GM21390 (cell line): ENCODE measurements around the gene ANKRD13D.
A peak's percentile ranks its signal among the peaks of the same experiment; 100 is the strongest.
"Not testable (repeated sequence)": the region's sequence is repeated elsewhere in the genome, so short reads cannot be mapped to it uniquely, and the experiment has no call there.

Experiments
- ATAC-seq: cut with Tn5 transposase; IDR thresholded peaks from one replicate; pipeline ENCODE4 v1.9.1; 2021; ENCODE audit not compliant: unreplicated experiment

Gene ANKRD13D

DNA sequence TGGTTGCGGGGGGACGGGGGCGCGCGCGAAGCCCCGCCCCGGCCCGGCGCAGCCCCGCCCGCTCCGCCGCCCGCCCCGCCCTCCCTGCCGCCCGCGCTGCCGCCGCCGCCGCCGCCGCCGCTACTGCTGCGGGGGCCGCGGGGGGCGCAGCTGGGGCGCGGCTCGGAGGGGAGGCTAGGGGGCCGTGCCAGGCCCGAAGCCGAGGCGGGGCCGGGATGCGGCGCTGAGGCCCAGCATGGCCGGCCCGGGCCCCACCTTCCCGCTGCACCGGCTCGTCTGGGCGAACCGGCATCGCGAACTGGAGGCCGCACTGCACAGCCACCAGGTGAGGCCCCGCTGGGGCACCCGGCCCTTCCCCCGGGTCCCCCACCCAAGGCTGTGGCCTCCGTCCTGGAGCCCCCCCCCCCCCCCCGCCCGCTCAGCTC lies at the start of gene ANKRD13D:
Gene ANKRD13D (plus strand): TSS at position 78 of the 425 bp plus-strand sequence. CDS start 158 bp downstream, at position 236.
- ATAC-seq, result peak; percentile 45

DNA sequence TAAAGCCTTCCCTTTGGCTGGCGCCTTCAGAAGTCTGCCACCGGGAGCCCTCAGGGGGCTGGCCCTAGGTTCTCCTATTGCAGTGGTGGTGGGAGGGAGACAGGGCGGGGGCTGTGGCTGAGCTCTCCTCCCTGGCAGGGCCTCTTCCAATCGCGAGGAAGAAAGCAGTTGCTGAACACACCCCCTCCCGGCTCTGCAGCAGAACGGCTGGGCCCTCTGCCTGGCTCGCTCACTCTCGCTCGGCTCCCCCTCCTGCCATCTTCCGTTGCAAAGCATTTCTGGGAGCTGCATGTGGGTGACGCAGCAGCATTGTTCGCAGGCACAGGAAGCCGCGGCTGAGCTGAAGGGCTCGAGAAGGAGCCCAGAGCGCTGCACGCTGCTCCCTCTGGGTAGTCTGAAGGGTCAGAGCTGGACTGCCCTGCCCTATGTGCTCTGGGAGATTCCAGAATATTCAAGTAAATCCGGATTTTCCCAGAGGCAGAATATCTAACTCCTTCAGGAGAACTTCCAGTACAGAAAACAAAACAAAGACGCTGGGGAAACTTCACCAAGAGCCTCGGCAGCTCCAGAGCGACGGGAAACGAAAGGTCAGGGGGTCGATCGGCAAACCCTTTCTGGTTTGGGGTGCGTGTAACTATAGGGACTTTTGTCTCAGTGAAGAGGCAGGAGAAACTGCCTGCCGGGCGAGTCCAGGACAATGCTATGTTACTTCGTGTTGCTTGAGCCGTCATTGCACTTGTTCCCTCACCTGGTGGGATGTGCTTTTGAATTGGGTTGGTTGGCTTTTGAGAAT lies 49.1 kb upstream of the ANKRD13D start:
- peak; percentile 84 for ATAC-seq

- no peak for ATAC-seq
Observed at GRCh38 chr11:67240576-67241389, 48.3 kb upstream of the ANKRD13D start.

- ATAC-seq, result no peak
Observed at GRCh38 chr11:67242548-67242947, 46.6 kb upstream of the ANKRD13D start.

GRCh38 chr11:67243051-67243450 lies 46.1 kb upstream of the ANKRD13D start:
- ATAC-seq, result no peak

- ATAC-seq, result no peak
Observed at GRCh38 chr11:67245046-67245445, 44.1 kb upstream of the ANKRD13D start.

DNA sequence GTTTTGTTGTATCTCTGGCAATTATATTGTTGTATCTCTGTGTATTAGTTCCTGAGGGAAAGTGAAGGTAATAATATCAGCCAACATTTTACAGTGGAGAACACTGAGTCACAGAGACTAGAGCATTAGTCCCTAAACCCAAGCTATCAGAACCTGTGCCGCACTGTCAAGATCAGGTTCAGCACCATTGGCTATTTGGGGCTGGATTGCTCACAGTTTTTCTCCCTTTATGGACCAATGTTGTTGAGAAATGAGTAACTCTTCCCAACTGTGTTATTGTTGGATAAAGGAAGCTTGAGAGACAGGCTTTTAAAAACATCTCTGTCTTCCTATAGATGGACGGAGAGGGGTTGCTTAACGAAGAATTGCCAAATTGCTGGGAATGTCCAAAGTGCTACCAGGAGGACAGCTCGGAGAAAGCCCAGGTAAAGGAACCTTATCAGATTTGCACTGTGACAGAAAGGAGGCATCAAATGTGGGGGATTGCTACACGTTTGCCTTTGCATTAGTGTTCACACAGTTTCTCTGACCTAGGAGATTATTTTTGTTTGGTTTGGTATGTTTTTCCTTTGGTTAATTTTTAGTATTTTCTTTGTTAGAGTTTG lies 41.1 kb upstream of the ANKRD13D start:
- ATAC-seq, result no peak

DNA sequence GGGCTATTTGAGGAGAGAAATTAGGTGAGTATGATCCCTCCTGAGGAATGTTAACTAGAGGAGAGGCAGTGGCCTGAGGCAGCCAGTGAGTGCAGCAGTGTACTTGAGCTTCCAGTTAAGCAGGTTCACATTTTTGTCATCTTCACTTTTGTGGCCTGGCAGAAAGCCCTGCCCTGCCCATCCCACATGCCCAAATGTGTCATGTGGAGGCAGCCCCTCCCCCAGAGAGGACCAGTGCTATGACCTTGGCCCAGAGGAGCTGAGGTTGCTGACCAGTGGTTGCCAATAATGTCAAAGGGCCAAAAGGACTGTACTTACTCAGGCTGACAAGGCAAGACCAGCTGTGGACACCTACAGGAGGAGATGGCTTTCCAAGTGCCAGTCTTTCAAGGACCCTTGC lies 40.5 kb upstream of the ANKRD13D start:
- no peak for ATAC-seq

DNA sequence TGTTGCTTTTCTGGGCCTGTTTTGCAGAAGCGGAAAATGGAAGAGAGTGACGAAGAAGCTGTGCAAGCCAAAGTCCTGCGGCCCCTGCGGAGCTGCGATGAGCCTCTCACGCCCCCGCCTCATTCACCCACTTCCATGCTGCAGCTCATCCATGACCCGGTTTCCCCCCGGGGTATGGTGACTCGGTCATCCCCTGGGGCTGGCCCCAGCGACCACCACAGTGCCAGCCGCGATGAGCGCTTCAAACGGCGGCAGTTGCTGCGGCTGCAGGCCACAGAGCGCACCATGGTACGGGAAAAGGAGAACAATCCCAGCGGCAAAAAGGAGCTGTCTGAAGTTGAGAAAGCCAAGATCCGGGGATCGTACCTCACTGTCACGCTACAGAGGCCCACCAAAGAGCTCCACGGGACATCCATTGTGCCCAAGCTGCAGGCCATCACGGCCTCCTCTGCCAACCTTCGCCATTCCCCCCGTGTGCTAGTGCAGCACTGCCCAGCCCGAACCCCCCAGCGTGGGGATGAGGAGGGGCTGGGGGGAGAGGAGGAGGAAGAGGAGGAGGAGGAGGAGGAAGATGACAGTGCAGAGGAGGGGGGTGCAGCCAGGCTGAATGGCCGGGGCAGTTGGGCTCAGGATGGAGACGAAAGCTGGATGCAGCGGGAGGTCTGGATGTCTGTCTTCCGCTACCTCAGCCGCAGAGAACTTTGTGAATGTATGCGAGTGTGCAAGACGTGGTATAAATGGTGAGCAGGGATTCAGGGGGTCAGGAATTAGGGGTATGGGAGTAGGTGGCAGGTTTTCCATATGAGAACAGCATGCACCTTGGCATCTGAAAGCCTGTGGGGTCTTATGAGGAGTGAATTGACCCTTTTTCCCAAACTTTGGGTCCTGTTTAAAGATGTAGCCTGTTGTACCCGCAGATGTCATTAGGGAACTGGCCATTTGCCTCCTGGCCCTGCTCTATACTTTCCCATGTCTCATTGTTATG lies 38.8 kb upstream of the ANKRD13D start:
- no peak for ATAC-seq

DNA sequence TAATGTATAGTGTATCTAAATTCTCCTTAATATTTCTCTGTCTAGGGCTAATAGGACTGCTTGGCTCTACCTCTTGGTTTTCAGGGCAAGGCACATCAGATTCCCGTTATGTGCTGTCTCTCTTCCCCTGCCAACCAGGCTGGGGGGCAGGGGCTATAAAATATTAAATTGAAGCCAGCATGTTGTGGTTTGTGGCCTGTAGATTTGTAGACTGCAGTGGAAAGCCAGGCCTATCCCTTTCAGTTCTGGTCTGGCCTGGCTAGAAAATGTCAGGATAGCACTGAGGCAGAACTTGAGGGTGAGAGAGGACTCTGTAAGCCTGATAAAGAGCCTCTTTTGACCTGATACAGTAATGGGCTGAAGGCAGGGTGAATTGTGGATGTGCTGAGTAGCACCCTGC lies 37.3 kb upstream of the ANKRD13D start:
- no peak for ATAC-seq

DNA sequence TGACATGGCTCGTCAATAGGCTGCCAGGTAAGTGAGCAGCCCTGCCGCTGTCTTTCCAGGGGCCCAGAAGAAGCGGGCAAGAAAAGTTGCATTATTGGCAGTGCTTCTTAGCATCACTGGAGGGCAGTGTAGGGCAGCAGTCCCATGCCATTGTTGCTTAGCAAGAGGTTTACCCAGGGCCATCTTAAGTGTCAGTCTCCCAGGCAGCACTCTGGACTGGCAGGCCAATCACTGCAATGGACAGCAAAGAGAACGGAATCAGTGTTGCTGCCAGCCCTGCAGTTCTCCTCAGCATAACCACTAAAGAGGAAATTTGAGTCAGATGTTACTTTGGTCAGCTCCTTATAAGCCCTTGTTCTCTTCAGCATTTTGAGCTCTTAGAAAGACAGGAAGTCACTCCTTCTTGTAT lies 36.3 kb upstream of the ANKRD13D start:
- no peak for ATAC-seq

- no peak for ATAC-seq
Observed at GRCh38 chr11:67253872-67254624, 35.1 kb upstream of the ANKRD13D start.

DNA sequence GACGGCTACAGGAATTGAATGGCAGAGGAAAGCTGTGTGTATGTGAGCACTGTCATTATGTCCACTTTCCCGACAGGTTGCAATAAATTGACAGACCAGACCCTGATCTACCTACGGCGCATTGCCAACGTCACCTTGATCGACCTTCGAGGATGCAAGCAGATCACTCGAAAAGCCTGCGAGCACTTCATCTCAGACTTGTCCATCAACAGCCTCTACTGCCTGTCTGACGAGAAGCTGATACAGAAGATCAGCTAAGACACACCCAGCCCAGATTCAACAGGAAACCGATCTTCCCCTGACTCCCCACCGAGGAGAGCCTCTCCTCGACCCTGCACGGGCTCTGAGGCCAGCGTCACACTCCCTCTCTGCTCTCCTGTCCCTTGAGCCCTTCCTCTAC lies 34.3 kb upstream of the ANKRD13D start:
- ATAC-seq, result no peak

DNA sequence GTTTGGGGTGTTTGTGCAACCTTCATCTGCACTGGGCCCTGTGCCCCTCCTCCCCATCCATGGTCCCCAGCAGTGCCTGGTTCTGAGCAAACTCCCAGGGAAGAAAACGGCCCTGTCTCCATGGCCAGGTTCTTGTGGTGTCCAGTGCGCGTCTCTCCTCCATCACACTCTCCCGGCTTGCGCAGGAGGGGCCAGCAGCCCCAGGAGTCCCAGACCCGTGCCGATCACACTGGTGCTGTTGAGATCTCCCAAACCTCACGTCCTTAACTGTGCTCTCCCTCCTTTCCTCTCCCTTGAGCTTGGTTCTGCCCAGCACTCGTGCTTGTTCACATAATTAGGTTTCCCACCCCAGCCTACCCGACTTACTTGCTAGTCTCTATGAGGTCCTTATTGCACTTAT lies 33.8 kb upstream of the ANKRD13D start:
- no peak for ATAC-seq

DNA sequence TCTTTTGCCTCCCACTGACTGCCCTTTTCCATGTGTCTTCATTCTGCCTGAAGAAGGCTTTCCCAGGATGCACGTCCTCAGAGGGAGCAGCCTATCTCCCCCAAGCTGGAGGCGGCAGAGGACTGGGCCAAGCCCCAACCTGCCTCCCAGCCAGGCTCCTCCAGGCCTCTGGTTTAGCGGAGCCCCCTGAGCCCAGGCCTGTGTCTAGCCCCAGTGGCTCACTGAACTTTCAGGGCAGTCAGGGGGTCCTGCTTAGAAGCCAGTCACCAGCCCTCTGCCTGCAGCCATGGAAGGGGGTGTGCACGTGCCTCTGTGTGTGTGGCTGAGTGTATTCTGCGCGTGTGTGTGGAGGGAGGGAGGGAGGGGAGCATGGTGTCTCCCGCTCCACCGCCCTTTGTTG lies 33.2 kb upstream of the ANKRD13D start:
- no peak for ATAC-seq

- ATAC-seq, result no peak
Observed at GRCh38 chr11:67256477-67257135, 32.5 kb upstream of the ANKRD13D start.

DNA sequence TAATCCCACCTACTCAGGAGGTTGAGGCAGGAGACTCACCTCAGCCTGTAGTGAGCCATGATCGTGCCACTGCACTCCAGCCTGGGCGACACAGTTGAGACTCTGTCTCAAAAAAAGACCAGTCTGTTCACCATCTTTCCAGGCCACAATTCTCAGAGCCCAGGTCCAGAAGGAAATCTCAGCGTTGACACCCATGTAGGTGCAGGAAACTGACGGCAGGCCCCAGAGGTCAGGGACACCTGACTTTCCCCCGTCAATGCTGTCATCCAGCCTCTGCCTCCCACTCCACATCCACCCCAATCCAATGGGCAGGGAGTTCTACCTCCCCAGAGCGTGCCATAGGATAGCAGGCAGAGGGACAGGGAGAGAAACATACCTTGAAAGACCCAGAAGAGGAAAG lies 28.7 kb upstream of the ANKRD13D start:
- no peak for ATAC-seq

DNA sequence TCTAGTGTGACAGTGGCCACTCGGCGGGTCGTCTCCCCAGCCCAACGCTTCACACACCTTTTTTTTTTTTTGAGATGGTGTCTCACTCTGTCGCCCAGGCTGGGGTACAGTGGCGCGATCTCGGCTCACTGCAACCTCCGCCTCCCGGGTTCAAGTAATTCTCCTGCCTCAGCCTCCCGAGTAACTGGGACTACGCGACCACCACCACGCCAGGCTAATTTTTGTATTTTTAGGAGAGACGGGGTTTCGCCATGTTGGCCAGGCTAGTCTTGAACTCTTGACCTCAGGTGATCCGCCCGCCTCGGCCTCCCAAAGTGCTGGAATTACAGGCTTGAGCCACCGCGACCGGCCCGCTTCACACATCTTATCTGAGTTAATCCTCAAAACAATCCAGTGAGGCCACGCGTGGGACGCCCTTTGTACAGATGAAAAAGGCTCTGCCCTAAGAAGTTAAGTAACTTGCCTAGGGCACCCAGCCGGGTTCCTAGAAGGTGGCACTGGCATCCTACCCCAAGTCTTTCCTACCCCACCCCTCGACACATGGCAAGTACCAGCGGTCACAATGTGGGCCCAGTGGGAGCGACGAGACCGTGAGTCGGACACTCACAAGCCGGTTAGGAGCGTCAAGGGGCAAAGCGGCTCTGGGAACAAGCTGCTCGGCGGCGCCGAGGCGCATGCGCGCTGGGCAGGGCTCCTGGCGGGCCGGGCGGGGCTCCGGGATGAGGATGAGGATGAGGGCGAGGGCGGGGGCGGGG lies 28.0 kb upstream of the ANKRD13D start:
- ATAC-seq, result not testable (repeated sequence)

DNA sequence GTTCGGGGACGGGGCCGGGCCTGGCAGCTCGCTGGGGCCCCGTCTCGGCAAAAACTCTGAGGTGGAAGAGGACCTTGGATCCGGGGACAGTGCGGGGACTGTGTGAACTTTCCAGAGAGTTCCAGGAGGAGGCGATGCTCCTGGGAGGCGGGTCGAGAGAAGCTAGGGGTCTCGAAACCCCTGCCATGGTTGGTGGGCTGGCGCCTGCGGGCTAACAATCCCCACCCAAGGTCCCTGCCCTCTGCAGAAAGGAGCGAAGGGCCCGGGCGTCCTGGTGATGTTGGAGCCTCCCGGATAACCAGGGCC lies 27.5 kb upstream of the ANKRD13D start:
- no peak for ATAC-seq
